Mesenchymal stem cell (in vitro differentiated cells and primary cell): ENCODE data around the gene HS6ST2. TPM values are rescaled to one million over a fixed set of nuclear protein-coding genes. Genes with fewer than 3 reads are reported as not detected.
A peak's percentile ranks its signal among the peaks of the same experiment; 100 is the strongest.

ENCODE experiments used
- DNase-seq: peaks from one replicate; pipeline ENCODE4 v3.0.0-alpha.2; 2013
- H2AFZ ChIP-seq: one replicate; pipeline ENCODE4 v1.6.1; 2013; ENCODE audit warnings: low read depth, mild to moderate bottlenecking, control low read depth, inconsistent platforms, low read length, moderate library complexity
- H2AK5ac ChIP-seq: 2 replicates; pipeline ENCODE4 v1.6.1; 2013; ENCODE audit warnings: low read length, moderate library complexity, mild to moderate bottlenecking, inconsistent platforms; ENCODE audit not compliant: severe bottlenecking
- H2BK120ac ChIP-seq: one replicate; pipeline ENCODE4 v1.6.1; 2013; ENCODE audit warnings: low read depth, mild to moderate bottlenecking, inconsistent platforms, low read length, moderate library complexity
- H2BK12ac ChIP-seq, 2 experiments: one replicate each; pipeline ENCODE4 v1.6.1; 2013; ENCODE audit warnings: inconsistent platforms in 2 of 2, low read length in 2 of 2, mild to moderate bottlenecking in 2 of 2, moderate library complexity in 2 of 2, control low read depth in 1 of 2
- H2BK15ac ChIP-seq: one replicate; pipeline ENCODE4 v1.6.1; 2013; ENCODE audit warnings: mild to moderate bottlenecking, low read depth, inconsistent platforms; ENCODE audit not compliant: poor library complexity, severe bottlenecking
- H2BK5ac ChIP-seq: 2 replicates; pipeline ENCODE4 v1.6.1; 2013; ENCODE audit warnings: low read depth, mild to moderate bottlenecking, low read length, control low read depth, inconsistent platforms; ENCODE audit not compliant: poor library complexity, severe bottlenecking
- H3K14ac ChIP-seq, 2 experiments: one replicate each; pipeline ENCODE4 v1.6.1; 2013; ENCODE audit warnings: inconsistent platforms in 2 of 2, low read length in 2 of 2, control low read depth in 1 of 2, mild to moderate bottlenecking in 1 of 2, moderate library complexity in 1 of 2
- H3K18ac ChIP-seq, 2 experiments: one replicate each; pipeline ENCODE4 v1.6.1; 2013; ENCODE audit warnings: inconsistent platforms in 2 of 2, low read length in 2 of 2, control low read depth in 1 of 2, low read depth in 1 of 2, mild to moderate bottlenecking in 1 of 2
- H3K23ac ChIP-seq, 2 experiments: one replicate each; pipeline ENCODE4 v1.6.1; 2013; ENCODE audit warnings: inconsistent platforms in 2 of 2, low read length in 2 of 2, mild to moderate bottlenecking in 2 of 2, moderate library complexity in 2 of 2, control low read depth in 1 of 2
- H3K27ac ChIP-seq: 2 replicates; pipeline ENCODE4 v1.5.1; 2013; ENCODE audit warnings: mild to moderate bottlenecking, moderate library complexity, low read length, control low read depth, inconsistent platforms; ENCODE audit not compliant: poor library complexity, severe bottlenecking
- H3K27me3 ChIP-seq, 2 experiments: 2 replicates each; pipeline versions ENCODE4 v1.6.1 to v1.7.0; 2013; ENCODE audit warnings: low read length in 2 of 2, mild to moderate bottlenecking in 2 of 2, moderate library complexity in 2 of 2, control low read depth in 1 of 2, inconsistent platforms in 1 of 2; ENCODE audit not compliant: control insufficient read depth in 1 of 2, insufficient read depth in 1 of 2
- H3K36me3 ChIP-seq, 2 experiments: 2 replicates each; pipeline versions ENCODE4 v1.6.1 to v1.7.0; 2013; ENCODE audit warnings: low read length in 2 of 2, control low read depth in 1 of 2, inconsistent platforms in 1 of 2, low read depth in 1 of 2, mild to moderate bottlenecking in 1 of 2; ENCODE audit not compliant: insufficient read depth in 2 of 2, control insufficient read depth in 1 of 2
- H3K4ac ChIP-seq, 2 experiments: one replicate each; pipeline ENCODE4 v1.6.1; 2013; ENCODE audit warnings: inconsistent platforms in 2 of 2, low read length in 2 of 2, mild to moderate bottlenecking in 2 of 2, moderate library complexity in 2 of 2, control low read depth in 1 of 2, low read depth in 1 of 2
- H3K4me1 ChIP-seq: 2 replicates; pipeline ENCODE4 v1.6.1; 2013; ENCODE audit warnings: low read depth, low read length, control low read depth; ENCODE audit not compliant: control insufficient read depth, insufficient read depth
- H3K4me2 ChIP-seq: 2 replicates; pipeline ENCODE4 v1.6.1; 2013; ENCODE audit warnings: low read length, mild to moderate bottlenecking, inconsistent platforms; ENCODE audit not compliant: poor library complexity, severe bottlenecking
- H3K4me3 ChIP-seq, 2 experiments: 2 replicates each; pipeline versions ENCODE4 v1.5.1 to v1.7.0; 2013; ENCODE audit warnings: low read length in 2 of 2, mild to moderate bottlenecking in 2 of 2, control low read depth in 1 of 2, low read depth in 1 of 2; ENCODE audit not compliant: insufficient read depth in 1 of 2
- H3K79me1 ChIP-seq: replicated peaks from 2 replicates; pipeline ENCODE4 v1.6.1; 2013; ENCODE audit warnings: mild to moderate bottlenecking, control low read depth, low read length, inconsistent platforms; ENCODE audit not compliant: poor library complexity, severe bottlenecking
- H3K9ac ChIP-seq: 2 replicates; pipeline ENCODE4 v1.7.0; 2013; ENCODE audit warnings: mild to moderate bottlenecking, low read length, moderate library complexity
- H3K9me3 ChIP-seq: 2 replicates; pipeline ENCODE4 v1.7.0; 2013; ENCODE audit warnings: mild to moderate bottlenecking, low read length; ENCODE audit not compliant: control insufficient read depth
- H4K8ac ChIP-seq: one replicate; pipeline ENCODE4 v1.6.1; 2013; ENCODE audit warnings: inconsistent platforms, mild to moderate bottlenecking, low read length, moderate library complexity
- H4K91ac ChIP-seq: one replicate; pipeline ENCODE4 v1.6.1; 2013; ENCODE audit warnings: mild to moderate bottlenecking, low read length, inconsistent platforms
- WGBS: methylation state at CpG from one replicate; pipeline ENCODE4 v1.1.7; 2013; ENCODE audit warnings: mixed read lengths; 5-methylcytosine and 5-hydroxymethylcytosine counted together
- polyA plus RNA-seq, 2 experiments: library from polyadenylated mRNA; stranded (reverse); fragments of 200-250 nt; gene quantifications; one replicate each; pipeline ENCODE4 v1.2.3, GENCODE V29; 2013

HS6ST2 gene
- polyA plus RNA-seq (2013, experiment 1 of 2) = 2.3 TPM
- polyA plus RNA-seq (2013, experiment 2 of 2) = 2.3 TPM

DNA sequence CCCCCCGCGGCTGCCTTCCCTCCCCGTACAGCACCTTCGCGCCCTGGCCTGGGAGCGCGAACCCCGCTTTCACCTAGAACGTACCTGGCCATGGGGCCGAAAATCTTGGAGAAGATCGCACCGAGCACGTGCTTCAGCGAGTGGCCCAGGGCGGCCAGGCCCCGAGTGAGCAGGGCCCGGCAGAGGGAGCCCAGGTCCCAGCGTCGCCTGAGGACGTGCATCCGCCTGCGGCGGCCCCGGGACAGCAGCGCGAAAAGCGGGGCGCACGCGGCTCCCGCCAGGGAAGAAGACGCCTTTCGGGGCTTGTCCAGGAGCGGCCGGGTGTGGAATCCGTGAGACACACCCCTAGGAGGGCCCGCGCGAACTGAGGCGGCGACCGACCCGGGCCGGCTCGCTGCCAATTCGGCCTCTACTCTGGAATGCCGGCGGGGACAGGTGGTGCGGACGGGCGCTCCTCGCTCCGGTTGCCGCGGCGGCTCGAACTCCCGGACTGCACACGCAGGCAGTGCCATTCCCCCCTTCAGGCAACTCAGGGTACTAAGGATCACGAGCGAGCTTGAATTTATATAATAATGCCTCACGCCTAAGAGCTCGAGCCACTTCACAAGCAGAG, at the start of gene HS6ST2:
TSS of gene HS6ST2 (minus strand) at position 539 of the 613 bp plus-strand sequence.
- Histone ChIP-seq H4K91ac (no peak within 1 kb of the TSS), H3K4me1 (peaks cover 18% of the 10 kb centered on the region), H3K4me2 (peak within 1 kb of the TSS; percentile 94), H3K14ac (no peak within 1 kb of the TSS), H2AFZ (peak within 1 kb of the TSS; percentile 27), H2BK15ac (no peak within 1 kb of the TSS), H3K79me1 (no peaks in the 10 kb centered on the region), H4K8ac (no peak within 1 kb of the TSS), H3K23ac (no peak within 1 kb of the TSS), H3K36me3 (no peaks in the 10 kb centered on the region), H3K4me3 (peak within 1 kb of the TSS; percentile 47 to 57), H2BK5ac (no peak within 1 kb of the TSS), H3K9me3 (no peaks in the 10 kb centered on the region), H2AK5ac (no peak within 1 kb of the TSS), H2BK12ac (no peak within 1 kb of the TSS), H2BK120ac (no peak within 1 kb of the TSS), H3K18ac (peak within 1 kb of the TSS in 1 of 2 experiments; percentile 24), H3K27me3 (peaks cover 14 to 73% of the 10 kb centered on the region in 2 experiments), H3K4ac (no peak within 1 kb of the TSS), H3K9ac (no peak within 1 kb of the TSS), H3K27ac (no peak within 1 kb of the TSS)
- peak; percentile 14 for DNase-seq
- under 1% methylated on average over 31 of the region's 63 CpGs for WGBS

- H3K27ac ChIP-seq = no peak overlapping the region
- no peaks in the 10 kb centered on the region for H3K79me1 ChIP-seq
- H3K4ac ChIP-seq = no peak overlapping the region
- no peak for DNase-seq
- H3K4me3 ChIP-seq = no peak overlapping the region
- H4K91ac ChIP-seq = no peak overlapping the region
- H3K4me1 ChIP-seq = no peaks in the 10 kb centered on the region
- no peak overlapping the region for H3K23ac ChIP-seq
- no peak overlapping the region for H3K14ac ChIP-seq
- no peak overlapping the region for H3K4me2 ChIP-seq
- H2AK5ac ChIP-seq = no peak overlapping the region
- no peak overlapping the region for H2BK12ac ChIP-seq
- no peak overlapping the region for H3K18ac ChIP-seq
- 93% methylated on average over 3 of the region's 3 CpGs for WGBS
- H2AFZ ChIP-seq = no peak overlapping the region
- no peak overlapping the region for H4K8ac ChIP-seq
- no peaks in the 10 kb centered on the region for H3K27me3 ChIP-seq
- H2BK5ac ChIP-seq = no peak overlapping the region
- peaks cover 4% of the 10 kb centered on the region for H3K9me3 ChIP-seq
- H2BK15ac ChIP-seq = no peak overlapping the region
- no peak overlapping the region for H2BK120ac ChIP-seq
- no peaks in the 10 kb centered on the region for H3K36me3 ChIP-seq
- H3K9ac ChIP-seq = no peak overlapping the region
Observed at GRCh38 chrX:133007458-133007857, 49.0 kb upstream of the HS6ST2 start.

- no peak overlapping the region for H4K91ac ChIP-seq
- no CpG with 5 or more reads among the region's 1 CpG for WGBS
- no peak overlapping the region for H2BK120ac ChIP-seq
Observed at GRCh38 chrX:133005616-133006015, 47.2 kb upstream of the HS6ST2 start.

DNA sequence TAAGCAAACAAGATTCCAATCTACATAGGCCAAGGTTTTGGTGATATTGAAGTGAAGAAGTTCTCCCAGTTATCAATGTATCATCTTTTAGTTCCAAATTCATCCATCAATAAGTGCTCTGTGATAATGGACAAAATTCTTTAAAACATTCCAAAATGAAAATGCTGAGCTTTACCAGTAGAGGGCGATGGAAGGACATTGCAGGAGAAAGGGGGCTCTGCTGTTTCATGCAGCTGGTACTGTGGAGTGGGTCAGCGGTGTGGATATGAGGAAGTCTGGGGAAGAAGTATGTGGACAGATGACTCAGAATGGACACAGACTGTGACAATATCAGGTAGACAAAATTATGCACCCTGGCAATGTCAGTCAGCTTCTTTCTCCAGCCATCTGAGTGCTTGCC, 46.6 kb upstream of the HS6ST2 start:
- peaks cover 4% of the 10 kb centered on the region for H3K9me3 ChIP-seq
- no peak overlapping the region for H2BK15ac ChIP-seq
- H2BK120ac ChIP-seq = no peak overlapping the region
- 21% methylated on average over 2 of the region's 2 CpGs for WGBS
- no peak overlapping the region for H2BK5ac ChIP-seq
- no peak overlapping the region for H3K4me3 ChIP-seq
- no peak overlapping the region for H3K4me2 ChIP-seq
- H3K4ac ChIP-seq = no peak overlapping the region
- H3K18ac ChIP-seq = no peak overlapping the region
- no peak overlapping the region for H4K8ac ChIP-seq
- no peak overlapping the region for H3K9ac ChIP-seq
- H3K79me1 ChIP-seq = no peaks in the 10 kb centered on the region
- H3K36me3 ChIP-seq = no peaks in the 10 kb centered on the region
- peak; percentile 8 for DNase-seq
- H3K27me3 ChIP-seq = peaks cover 0 to 14% of the 10 kb centered on the region in 2 experiments
- no peak overlapping the region for H2AK5ac ChIP-seq
- no peaks in the 10 kb centered on the region for H3K4me1 ChIP-seq
- no peak overlapping the region for H2BK12ac ChIP-seq
- H3K23ac ChIP-seq = no peak overlapping the region
- H3K27ac ChIP-seq = no peak overlapping the region
- no peak overlapping the region for H4K91ac ChIP-seq
- no peak overlapping the region for H2AFZ ChIP-seq
- no peak overlapping the region for H3K14ac ChIP-seq

More at GRCh38 chrX:133005616-133006015, 47.2 kb upstream of the HS6ST2 start:
- H2BK5ac ChIP-seq = no peak overlapping the region
- H4K8ac ChIP-seq = no peak overlapping the region
- H3K9me3 ChIP-seq = peaks cover 4% of the 10 kb centered on the region
- H3K9ac ChIP-seq = no peak overlapping the region
- peaks cover 0 to 10% of the 10 kb centered on the region in 2 experiments for H3K27me3 ChIP-seq
- no peak overlapping the region for H3K18ac ChIP-seq
- H3K79me1 ChIP-seq = no peaks in the 10 kb centered on the region
- no peak overlapping the region for H3K23ac ChIP-seq
- H2AK5ac ChIP-seq = no peak overlapping the region
- H3K4me2 ChIP-seq = no peak overlapping the region
- no peak overlapping the region for H2BK12ac ChIP-seq
- H3K36me3 ChIP-seq = no peaks in the 10 kb centered on the region
- no peak overlapping the region for H2AFZ ChIP-seq
- H3K4ac ChIP-seq = no peak overlapping the region
- no peak overlapping the region for H3K4me3 ChIP-seq
- H3K14ac ChIP-seq = no peak overlapping the region
- DNase-seq = no peak
- H3K27ac ChIP-seq = no peak overlapping the region
- H2BK15ac ChIP-seq = no peak overlapping the region
- no peaks in the 10 kb centered on the region for H3K4me1 ChIP-seq
